Right lobe of liver (tissue), 4 donors: ENCODE data around the gene QPRT.

Source experiments
- POLR2A ChIP-seq: fragments of 450-650 bp; IDR thresholded peaks from one replicate; pipeline ENCODE4 v1.6.1; 2017; ENCODE audit warnings: antibody characterized with exemption, mild to moderate bottlenecking
- TF ChIP-seq, protein P1 (sequence below), 4 donors: fragments of 200-600 bp in 3 of 4; fragments of 450-650 bp in 1 of 4; IDR thresholded peaks; one replicate each; pipeline versions ENCODE4 v1.5.1 to v1.8.0; 2016 to 2022; ENCODE audit warnings: antibody characterized with exemption in 4 of 4, mild to moderate bottlenecking in 2 of 4
- donor health status: DM: no; HTN: no; CAD: no.
- donor health status: DM: no; HTN: no; CAD: no.
- donor health status: DM: no; HTN: yes; CAD: no.

DNA sequence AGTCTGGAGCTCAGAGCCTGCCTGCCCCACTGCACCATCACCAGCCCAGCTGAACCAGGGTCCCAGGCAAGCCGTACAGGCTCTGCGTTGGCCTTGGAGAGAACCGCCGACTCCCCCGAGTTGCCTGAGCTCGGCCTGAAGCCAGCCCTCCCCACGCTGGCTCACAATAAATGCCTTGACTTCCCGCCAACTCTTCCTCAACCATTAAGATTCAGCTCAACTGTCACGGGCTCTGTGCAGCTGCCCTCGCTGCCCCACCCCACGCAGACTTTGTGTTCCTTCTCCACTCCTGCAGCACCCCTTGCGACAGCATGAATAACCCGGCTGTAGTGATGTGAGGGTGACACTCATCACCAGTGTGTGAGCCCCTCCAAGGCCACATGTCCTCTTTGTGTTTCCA is 4.8 kb upstream of the QPRT start:
- TF ChIP-seq, protein P1, sequence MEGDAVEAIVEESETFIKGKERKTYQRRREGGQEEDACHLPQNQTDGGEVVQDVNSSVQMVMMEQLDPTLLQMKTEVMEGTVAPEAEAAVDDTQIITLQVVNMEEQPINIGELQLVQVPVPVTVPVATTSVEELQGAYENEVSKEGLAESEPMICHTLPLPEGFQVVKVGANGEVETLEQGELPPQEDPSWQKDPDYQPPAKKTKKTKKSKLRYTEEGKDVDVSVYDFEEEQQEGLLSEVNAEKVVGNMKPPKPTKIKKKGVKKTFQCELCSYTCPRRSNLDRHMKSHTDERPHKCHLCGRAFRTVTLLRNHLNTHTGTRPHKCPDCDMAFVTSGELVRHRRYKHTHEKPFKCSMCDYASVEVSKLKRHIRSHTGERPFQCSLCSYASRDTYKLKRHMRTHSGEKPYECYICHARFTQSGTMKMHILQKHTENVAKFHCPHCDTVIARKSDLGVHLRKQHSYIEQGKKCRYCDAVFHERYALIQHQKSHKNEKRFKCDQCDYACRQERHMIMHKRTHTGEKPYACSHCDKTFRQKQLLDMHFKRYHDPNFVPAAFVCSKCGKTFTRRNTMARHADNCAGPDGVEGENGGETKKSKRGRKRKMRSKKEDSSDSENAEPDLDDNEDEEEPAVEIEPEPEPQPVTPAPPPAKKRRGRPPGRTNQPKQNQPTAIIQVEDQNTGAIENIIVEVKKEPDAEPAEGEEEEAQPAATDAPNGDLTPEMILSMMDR (IDR thresholded peaks at IDR 0.05) = no peak
- no peak for TF ChIP-seq POLR2A
